ENCODE results near the gene RBM33. TPM values are rescaled to one million over a fixed set of nuclear protein-coding genes. Genes with fewer than 3 reads are reported as not detected.

RBM33 gene
- total RNA-seq, 2 donors from 2014 or later: 56.9 to 60.2 TPM

DNA sequence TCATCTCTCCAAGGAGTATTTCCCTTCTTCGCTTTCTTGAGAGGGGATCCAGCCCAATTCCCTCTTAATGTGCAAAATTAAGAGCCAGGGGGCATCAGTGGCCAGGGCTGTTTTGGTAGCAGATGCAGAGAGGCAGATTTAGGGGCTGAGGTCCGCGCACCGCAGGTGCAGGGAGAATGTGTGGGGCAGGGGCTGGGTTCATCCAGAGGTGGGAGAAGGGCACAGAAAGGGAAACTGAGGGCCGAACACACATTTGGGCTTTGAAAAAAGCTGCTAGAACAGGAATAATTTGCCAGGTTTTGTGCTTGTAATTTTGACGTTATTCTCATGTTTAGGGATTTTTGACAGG is 174.3 kb downstream of the RBM33 start:
- Histone ChIP-seq H3K4me1 (no peaks in the 10 kb centered on the region), H3K4me3 (no peak overlapping the region), H3K27ac (no peak overlapping the region), H3K36me3 (no peaks in the 10 kb centered on the region), H3K9ac (ENCODE audit: low read depth in 2 of 2, low read length in 2 of 2) (no peak overlapping the region), H3K27me3 (peaks cover 9% of the 10 kb centered on the region), H3K9me3 (no peaks in the 10 kb centered on the region)
- intact Hi-C loops (cut with DNase I): loop anchor here (5.0 kb wide), 1 partner anchor 339 kb away; no protein-coding TSS in a partner anchor
- no peak for DNase-seq
- TF ChIP-seq, protein P1, sequence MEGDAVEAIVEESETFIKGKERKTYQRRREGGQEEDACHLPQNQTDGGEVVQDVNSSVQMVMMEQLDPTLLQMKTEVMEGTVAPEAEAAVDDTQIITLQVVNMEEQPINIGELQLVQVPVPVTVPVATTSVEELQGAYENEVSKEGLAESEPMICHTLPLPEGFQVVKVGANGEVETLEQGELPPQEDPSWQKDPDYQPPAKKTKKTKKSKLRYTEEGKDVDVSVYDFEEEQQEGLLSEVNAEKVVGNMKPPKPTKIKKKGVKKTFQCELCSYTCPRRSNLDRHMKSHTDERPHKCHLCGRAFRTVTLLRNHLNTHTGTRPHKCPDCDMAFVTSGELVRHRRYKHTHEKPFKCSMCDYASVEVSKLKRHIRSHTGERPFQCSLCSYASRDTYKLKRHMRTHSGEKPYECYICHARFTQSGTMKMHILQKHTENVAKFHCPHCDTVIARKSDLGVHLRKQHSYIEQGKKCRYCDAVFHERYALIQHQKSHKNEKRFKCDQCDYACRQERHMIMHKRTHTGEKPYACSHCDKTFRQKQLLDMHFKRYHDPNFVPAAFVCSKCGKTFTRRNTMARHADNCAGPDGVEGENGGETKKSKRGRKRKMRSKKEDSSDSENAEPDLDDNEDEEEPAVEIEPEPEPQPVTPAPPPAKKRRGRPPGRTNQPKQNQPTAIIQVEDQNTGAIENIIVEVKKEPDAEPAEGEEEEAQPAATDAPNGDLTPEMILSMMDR (IDR thresholded peaks at IDR 0.05): no peak

DNA sequence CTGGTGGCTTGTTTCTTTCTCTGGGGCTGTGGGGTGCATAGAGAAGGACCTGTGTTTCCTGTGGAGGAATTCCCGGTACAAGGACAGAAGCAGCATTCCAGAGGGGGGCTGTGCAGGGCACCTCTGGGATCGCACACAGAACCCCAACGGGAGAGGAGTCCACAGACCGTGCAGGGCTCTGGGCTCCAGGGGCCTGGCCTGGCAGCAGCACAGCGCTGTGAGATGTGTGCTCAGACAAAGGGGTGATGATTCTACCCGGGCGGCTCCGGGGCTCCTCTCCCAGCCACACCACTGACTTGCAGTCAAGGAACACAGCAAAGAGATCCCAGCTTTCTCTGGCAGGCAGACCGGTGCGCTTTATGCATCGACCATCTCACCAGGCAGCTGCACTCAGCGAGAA is 174.7 kb downstream of the RBM33 start:
- no peak for DNase-seq
- Histone ChIP-seq H3K9me3 (no peaks in the 10 kb centered on the region), H3K27me3 (peaks cover 5% of the 10 kb centered on the region), H3K27ac (no peak overlapping the region), H3K4me3 (no peak overlapping the region), H3K36me3 (no peaks in the 10 kb centered on the region), H3K9ac (ENCODE audit: low read depth in 2 of 2, low read length in 2 of 2) (no peak overlapping the region), H3K4me1 (no peaks in the 10 kb centered on the region)
- TF ChIP-seq, protein P1 (IDR thresholded peaks at IDR 0.05): no peak
- intact Hi-C loops (cut with DNase I): loop anchor here (5.0 kb wide), 1 partner anchor 338 kb away; no protein-coding TSS in a partner anchor

GRCh38 chr7:155820246-155820645 is 175.8 kb downstream of the RBM33 start:
- H3K9ac ChIP-seq (ENCODE audit: low read depth in 2 of 2, low read length in 2 of 2): no peak overlapping the region
- H3K4me3 ChIP-seq: no peak overlapping the region
- intact Hi-C loops (cut with DNase I): no loop called here
- DNase-seq: no peak
- H3K27ac ChIP-seq: no peak overlapping the region
- no peaks in the 10 kb centered on the region for H3K36me3 ChIP-seq
- H3K9me3 ChIP-seq: no peaks in the 10 kb centered on the region
- H3K27me3 ChIP-seq: no peaks in the 10 kb centered on the region
- H3K4me1 ChIP-seq: no peaks in the 10 kb centered on the region
- TF ChIP-seq, protein P1 (IDR thresholded peaks at IDR 0.05): no peak

DNA sequence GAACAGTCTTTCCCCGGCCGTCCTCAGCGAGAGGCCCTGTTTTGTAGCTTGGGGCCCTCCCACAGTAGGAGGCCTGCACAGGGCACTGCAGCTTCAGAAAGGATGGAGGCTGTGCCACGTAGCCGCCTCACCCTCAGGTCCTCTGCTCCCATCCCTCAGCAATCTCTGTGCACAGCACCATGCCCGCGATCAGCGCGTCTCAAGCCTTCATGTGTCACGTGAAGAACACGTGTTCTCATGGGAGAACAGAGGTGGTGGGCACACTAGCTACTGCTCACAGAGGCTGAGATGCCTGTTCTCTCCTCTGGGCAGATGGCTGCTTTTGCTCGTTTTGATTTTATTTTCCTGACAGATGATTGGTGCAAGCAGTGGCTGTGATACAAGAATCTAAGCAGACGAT is 176.3 kb downstream of the RBM33 start:
- TF ChIP-seq, protein P1 (IDR thresholded peaks at IDR 0.05): no peak
- H3K27ac ChIP-seq: no peak overlapping the region
- no peak overlapping the region for H3K4me3 ChIP-seq
- no peak overlapping the region for H3K9ac ChIP-seq (ENCODE audit: low read depth in 2 of 2, low read length in 2 of 2)
- DNase-seq: no peak
- no peaks in the 10 kb centered on the region for H3K9me3 ChIP-seq
- no peaks in the 10 kb centered on the region for H3K36me3 ChIP-seq
- H3K27me3 ChIP-seq: no peaks in the 10 kb centered on the region
- intact Hi-C loops (cut with DNase I): no loop called here
- H3K4me1 ChIP-seq: no peaks in the 10 kb centered on the region

GRCh38 chr7:155821851-155822250 is 177.4 kb downstream of the RBM33 start:
- no peak overlapping the region for H3K4me3 ChIP-seq
- no peaks in the 10 kb centered on the region for H3K9me3 ChIP-seq
- H3K27ac ChIP-seq: no peak overlapping the region
- no peaks in the 10 kb centered on the region for H3K27me3 ChIP-seq
- DNase-seq: no peak
- intact Hi-C loops (cut with DNase I): no loop called here
- no peaks in the 10 kb centered on the region for H3K4me1 ChIP-seq
- H3K36me3 ChIP-seq: no peaks in the 10 kb centered on the region
- TF ChIP-seq, protein P1 (IDR thresholded peaks at IDR 0.05): no peak
- no peak overlapping the region for H3K9ac ChIP-seq (ENCODE audit: low read depth in 2 of 2, low read length in 2 of 2)
